IPS-18a (cell line): ENCODE measurements around the gene ALOX5.

ENCODE experiments used
- H3K27ac ChIP-seq: one replicate; pipeline ENCODE4 v1.5.1; 2013; ENCODE audit warnings: low read length
- H3K27me3 ChIP-seq: one replicate; pipeline ENCODE4 v1.6.1; 2013; ENCODE audit warnings: mild to moderate bottlenecking, low read length; ENCODE audit not compliant: control insufficient read depth, insufficient read depth
- H3K36me3 ChIP-seq: one replicate; pipeline ENCODE4 v1.6.1; 2013; ENCODE audit warnings: low read depth, low read length; ENCODE audit not compliant: control insufficient read depth
- H3K4me1 ChIP-seq: one replicate; pipeline ENCODE4 v1.6.1; 2013; ENCODE audit warnings: low read depth, low read length; ENCODE audit not compliant: control insufficient read depth
- H3K4me3 ChIP-seq: one replicate; pipeline ENCODE4 v1.5.1; 2013; ENCODE audit warnings: low read length
- H3K9ac ChIP-seq: one replicate; pipeline ENCODE4 v1.6.1; 2013; ENCODE audit warnings: mild to moderate bottlenecking, low read length, moderate library complexity
- H3K9me3 ChIP-seq: one replicate; pipeline ENCODE4 v1.6.1; 2013; ENCODE audit warnings: low read depth, low read length; ENCODE audit not compliant: control insufficient read depth

The ALOX5 gene

GRCh38 chr10:45375716-45376231 lies 1.8 kb downstream of the ALOX5 start:
- Histone ChIP-seq H3K4me1 (peaks cover 9% of the 10 kb centered on the region), H3K9ac (no peak overlapping the region), H3K27me3 (peaks cover 54% of the 10 kb centered on the region), H3K4me3 (no peak overlapping the region), H3K27ac (no peak overlapping the region), H3K9me3 (no peaks in the 10 kb centered on the region), H3K36me3 (no peaks in the 10 kb centered on the region)

DNA sequence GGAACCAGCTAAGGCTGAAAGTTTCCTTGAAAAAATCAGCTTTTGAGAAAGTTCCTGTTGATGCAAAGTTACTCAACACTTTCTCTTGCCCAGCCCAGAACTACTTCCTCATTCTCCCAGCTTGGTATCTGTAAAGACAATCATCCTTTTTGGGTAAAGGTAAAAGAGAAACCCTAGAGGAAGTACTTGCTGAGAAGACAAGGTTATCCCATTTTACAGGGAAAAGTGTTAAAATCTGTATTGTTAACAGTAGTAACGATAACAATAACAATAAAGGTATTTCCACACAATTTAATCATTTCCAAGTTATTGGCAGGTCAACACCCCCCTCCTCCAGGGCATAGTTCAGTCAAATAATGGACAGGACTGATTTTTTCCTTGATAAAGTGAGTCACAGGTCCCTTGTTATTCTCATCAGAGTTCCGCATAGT lies 2.4 kb downstream of the ALOX5 start:
- Histone ChIP-seq H3K27me3 (peaks cover 48% of the 10 kb centered on the region), H3K9ac (no peak overlapping the region), H3K4me3 (no peak overlapping the region), H3K9me3 (no peaks in the 10 kb centered on the region), H3K36me3 (no peaks in the 10 kb centered on the region), H3K4me1 (peaks cover 9% of the 10 kb centered on the region), H3K27ac (no peak overlapping the region)

GRCh38 chr10:45377321-45377720 lies 3.3 kb downstream of the ALOX5 start:
- no peaks in the 10 kb centered on the region for H3K36me3 ChIP-seq
- no peak overlapping the region for H3K4me3 ChIP-seq
- peaks cover 39% of the 10 kb centered on the region for H3K27me3 ChIP-seq
- H3K9me3 ChIP-seq, result no peaks in the 10 kb centered on the region
- no peak overlapping the region for H3K27ac ChIP-seq
- no peak overlapping the region for H3K9ac ChIP-seq
- H3K4me1 ChIP-seq, result peaks cover 9% of the 10 kb centered on the region

DNA sequence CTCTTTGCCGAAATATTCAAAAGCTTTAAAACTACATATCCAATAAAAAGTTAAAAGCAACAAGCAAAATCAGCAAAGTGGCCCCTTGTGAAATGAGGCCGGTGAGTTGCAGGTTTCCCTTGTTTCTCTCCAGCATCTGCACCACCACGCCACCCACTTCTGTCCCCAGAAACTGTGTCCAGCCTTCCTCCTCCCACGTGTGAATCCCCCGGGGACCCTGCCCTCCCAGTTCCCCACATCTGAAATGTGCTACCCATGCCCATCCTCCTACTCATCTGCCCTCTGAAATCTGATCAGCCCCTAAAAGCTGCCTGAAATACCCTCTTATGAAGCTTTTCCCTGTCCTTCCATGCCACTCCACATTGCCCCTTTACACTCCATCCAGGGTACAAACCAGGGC lies 3.8 kb downstream of the ALOX5 start:
- Histone ChIP-seq H3K9me3 (no peaks in the 10 kb centered on the region), H3K4me3 (no peak overlapping the region), H3K27ac (no peak overlapping the region), H3K27me3 (peaks cover 33% of the 10 kb centered on the region), H3K9ac (no peak overlapping the region), H3K4me1 (peaks cover 9% of the 10 kb centered on the region), H3K36me3 (no peaks in the 10 kb centered on the region)

GRCh38 chr10:45378914-45379726 lies 5.1 kb downstream of the ALOX5 start:
- no peaks in the 10 kb centered on the region for H3K36me3 ChIP-seq

GRCh38 chr10:45379891-45380540 lies 6.0 kb downstream of the ALOX5 start:
- Histone ChIP-seq H3K9ac (no peak overlapping the region), H3K27me3 (peaks cover 14% of the 10 kb centered on the region), H3K27ac (no peak overlapping the region), H3K9me3 (no peaks in the 10 kb centered on the region), H3K4me1 (peaks cover 9% of the 10 kb centered on the region), H3K4me3 (no peak overlapping the region), H3K36me3 (no peaks in the 10 kb centered on the region)

More at GRCh38 chr10:45378914-45379726, 5.1 kb downstream of the ALOX5 start:
- Histone ChIP-seq H3K9me3 (no peaks in the 10 kb centered on the region), H3K4me3 (no peak overlapping the region), H3K27ac (no peak overlapping the region), H3K4me1 (peaks cover 9% of the 10 kb centered on the region), H3K27me3 (peaks cover 23% of the 10 kb centered on the region), H3K9ac (no peak overlapping the region)

DNA sequence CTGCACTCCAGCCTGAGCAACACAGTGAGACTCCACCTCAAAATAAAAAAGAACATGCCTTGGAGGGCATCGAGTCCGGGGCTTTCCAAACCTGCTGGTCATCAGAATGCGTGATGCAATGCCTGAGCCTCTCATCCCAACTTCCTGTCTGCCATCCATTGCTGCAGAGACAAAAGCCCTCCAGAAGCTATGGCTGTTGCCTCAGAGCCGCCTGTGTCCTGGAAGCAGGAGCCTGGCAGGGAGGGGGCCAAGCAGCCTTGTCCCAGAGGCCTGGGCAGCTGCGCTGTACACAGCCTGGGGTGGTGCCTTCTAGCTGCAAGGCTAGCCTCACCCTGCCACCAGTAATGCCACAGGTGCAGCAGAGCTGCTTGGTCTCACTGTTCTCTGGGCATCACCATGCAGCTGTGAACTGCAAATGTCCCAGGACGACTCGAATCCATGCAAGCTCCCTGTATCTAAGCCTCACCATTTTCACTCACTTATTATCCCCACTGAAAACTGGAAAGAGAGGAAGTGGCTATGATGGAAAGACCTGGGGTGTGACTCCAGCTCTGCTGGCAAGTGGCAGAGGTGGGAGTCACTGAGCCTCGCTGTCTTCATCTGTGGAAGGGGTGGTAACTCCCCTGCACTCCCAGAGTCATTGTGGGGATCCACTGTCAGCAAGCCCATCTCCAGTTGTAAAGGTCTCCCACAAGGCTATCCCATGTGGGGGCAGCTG lies 7.0 kb downstream of the ALOX5 start:
- Histone ChIP-seq H3K9me3 (no peaks in the 10 kb centered on the region), H3K27me3 (peaks cover 4% of the 10 kb centered on the region), H3K9ac (no peak overlapping the region), H3K27ac (no peak overlapping the region), H3K36me3 (no peaks in the 10 kb centered on the region), H3K4me3 (no peak overlapping the region), H3K4me1 (peaks cover 4% of the 10 kb centered on the region)

DNA sequence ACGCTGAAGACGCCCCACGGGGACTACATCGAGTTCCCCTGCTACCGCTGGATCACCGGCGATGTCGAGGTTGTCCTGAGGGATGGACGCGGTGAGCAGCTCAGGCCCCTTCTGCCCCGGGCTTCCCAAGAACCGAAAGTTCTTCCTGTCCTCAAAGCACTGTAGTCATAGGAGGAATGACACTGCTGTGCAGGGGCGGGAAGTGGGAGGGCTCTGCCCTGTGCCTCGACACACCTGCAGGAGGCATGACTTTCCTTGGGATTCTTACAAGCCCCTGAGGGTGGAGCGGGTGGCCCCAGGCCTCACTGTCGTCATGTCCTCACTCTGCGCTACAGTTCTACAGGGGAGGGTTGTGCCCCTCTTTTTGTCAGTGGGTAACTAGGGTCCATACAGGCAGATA lies 8.6 kb downstream of the ALOX5 start:
- H3K27ac ChIP-seq, result no peak overlapping the region
- H3K36me3 ChIP-seq, result no peaks in the 10 kb centered on the region
- H3K9me3 ChIP-seq, result no peaks in the 10 kb centered on the region
- H3K9ac ChIP-seq, result no peak overlapping the region
- H3K4me1 ChIP-seq, result no peaks in the 10 kb centered on the region
- no peak overlapping the region for H3K4me3 ChIP-seq
- H3K27me3 ChIP-seq, result no peaks in the 10 kb centered on the region

DNA sequence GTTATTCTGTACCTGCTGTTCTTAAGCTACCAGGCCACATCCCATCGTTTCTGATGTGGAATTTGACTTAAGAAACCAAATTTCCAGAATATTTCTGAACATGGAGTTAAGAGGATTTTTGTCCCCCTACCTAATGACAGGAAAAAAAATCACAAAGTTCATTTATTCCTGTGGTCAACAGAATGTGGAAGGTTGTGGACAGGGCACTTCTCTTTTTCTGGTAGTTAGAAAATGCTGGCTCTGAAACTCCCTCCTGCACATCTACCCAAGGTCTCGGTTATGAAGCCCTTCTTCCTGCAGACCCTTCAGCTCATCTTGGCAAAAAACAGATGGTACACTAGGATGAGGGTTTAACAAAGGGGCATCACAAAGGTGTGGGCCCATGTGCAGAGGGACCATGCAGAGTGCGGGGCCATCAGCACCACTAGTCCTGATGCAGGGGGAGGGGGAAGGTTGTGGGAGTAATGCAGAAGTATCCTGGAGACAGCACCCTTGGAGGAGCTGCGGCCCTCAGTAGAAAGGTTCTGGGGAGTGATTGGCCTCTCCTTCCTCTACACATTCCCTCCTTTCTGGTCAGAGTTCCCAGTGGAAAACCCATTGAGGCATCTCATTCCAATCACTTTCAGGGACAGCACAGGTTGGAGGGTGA lies 9.8 kb downstream of the ALOX5 start:
- no peak overlapping the region for H3K9ac ChIP-seq
- H3K4me3 ChIP-seq, result no peak overlapping the region
- no peaks in the 10 kb centered on the region for H3K4me1 ChIP-seq
- no peaks in the 10 kb centered on the region for H3K27me3 ChIP-seq
- no peaks in the 10 kb centered on the region for H3K9me3 ChIP-seq
- H3K36me3 ChIP-seq, result no peaks in the 10 kb centered on the region
- no peak overlapping the region for H3K27ac ChIP-seq

- no peak overlapping the region for H3K27ac ChIP-seq
- H3K36me3 ChIP-seq, result no peaks in the 10 kb centered on the region
- H3K9me3 ChIP-seq, result no peaks in the 10 kb centered on the region
- no peak overlapping the region for H3K9ac ChIP-seq
- H3K4me1 ChIP-seq, result no peaks in the 10 kb centered on the region
- H3K27me3 ChIP-seq, result no peaks in the 10 kb centered on the region
- H3K4me3 ChIP-seq, result no peak overlapping the region
Observed at GRCh38 chr10:45386657-45387056, 12.6 kb downstream of the ALOX5 start.
